Astrocyte (in vitro differentiated cells and primary cell): ENCODE results near the gene KIF1A. TPM values are rescaled to one million over a fixed set of nuclear protein-coding genes. Genes with fewer than 3 reads are reported as not detected.
A peak's percentile ranks its signal among the peaks of the same experiment; 100 is the strongest.
"Not testable (repeated sequence)": the region's sequence is repeated elsewhere in the genome, so short reads cannot be mapped to it uniquely, and the experiment has no call there.

Experiments used
- DNase-seq: peaks from one replicate; pipeline ENCODE4 v3.0.0-alpha.2; 2010; ENCODE audit warnings: low read depth
- FAIRE-seq: peaks from 2 replicates; lab custom pipeline; 2011; peaks lifted over from hg19 to GRCh38; lab: Jason Lieb, UNC
- H2AFZ ChIP-seq: 2 replicates; pipeline ENCODE4 v1.6.0; 2012; ENCODE audit warnings: low read depth, low read length, inconsistent platforms
- H3K27ac ChIP-seq: 2 replicates; pipeline ENCODE4 v1.5.1; 2011; ENCODE audit warnings: low read depth, low read length, inconsistent platforms
- H3K27me3 ChIP-seq: 2 replicates; pipeline ENCODE4 v1.6.0; 2011; ENCODE audit warnings: low read length, inconsistent platforms; ENCODE audit not compliant: insufficient read depth
- H3K36me3 ChIP-seq: 2 replicates; pipeline ENCODE4 v1.5.1; 2011; ENCODE audit warnings: low read length, inconsistent platforms; ENCODE audit not compliant: insufficient read depth
- H3K4me1 ChIP-seq: 2 replicates; pipeline ENCODE4 v1.5.1; 2011; ENCODE audit warnings: low read length, inconsistent platforms; ENCODE audit not compliant: insufficient read depth
- H3K4me2 ChIP-seq: 2 replicates; pipeline ENCODE4 v1.6.0; 2012; ENCODE audit warnings: low read length, inconsistent platforms
- H3K4me3 ChIP-seq: 2 replicates; pipeline ENCODE4 v1.5.1; 2011; ENCODE audit warnings: low read depth, mild to moderate bottlenecking, low read length, inconsistent platforms; ENCODE audit not compliant: insufficient read depth
- H3K79me2 ChIP-seq: 2 replicates; pipeline ENCODE4 v1.6.0; 2012; ENCODE audit warnings: mild to moderate bottlenecking, low read length, inconsistent platforms; ENCODE audit not compliant: insufficient read depth
- H3K9ac ChIP-seq: 2 replicates; pipeline ENCODE4 v1.6.0; 2012; ENCODE audit warnings: mild to moderate bottlenecking, low read length, inconsistent platforms
- H3K9me3 ChIP-seq: 2 replicates; pipeline ENCODE4 v1.5.1; 2012; ENCODE audit warnings: low read depth, mild to moderate bottlenecking, low read length, inconsistent platforms; ENCODE audit not compliant: insufficient read depth
- H4K20me1 ChIP-seq: 2 replicates; pipeline ENCODE4 v1.6.0; 2012; ENCODE audit warnings: low read length, inconsistent platforms; ENCODE audit not compliant: insufficient read depth
- H3K27ac Mint-ChIP-seq: one replicate; pipeline ENCODE4 v1.8.0; 2021; ENCODE audit warnings: mild to moderate bottlenecking, mixed read lengths; ENCODE audit not compliant: unreplicated experiment
- H3K27me3 Mint-ChIP-seq: one replicate; pipeline ENCODE4 v1.8.0; 2021; ENCODE audit warnings: low read depth, mixed read lengths; ENCODE audit not compliant: unreplicated experiment
- H3K36me3 Mint-ChIP-seq: one replicate; pipeline ENCODE4 v1.8.0; 2021; ENCODE audit warnings: low read depth, mixed read lengths; ENCODE audit not compliant: unreplicated experiment
- H3K4me1 Mint-ChIP-seq: one replicate; pipeline ENCODE4 v1.8.0; 2021; ENCODE audit warnings: low read depth, mixed read lengths; ENCODE audit not compliant: unreplicated experiment
- H3K4me3 Mint-ChIP-seq: one replicate; pipeline ENCODE4 v1.8.0; 2021; ENCODE audit warnings: mild to moderate bottlenecking, moderate library complexity, mixed read lengths; ENCODE audit not compliant: unreplicated experiment
- H3K9me3 Mint-ChIP-seq: one replicate; pipeline ENCODE4 v1.8.0; 2021; ENCODE audit warnings: mild to moderate bottlenecking, mixed read lengths; ENCODE audit not compliant: unreplicated experiment
- EZH2 ChIP-seq: IDR thresholded peaks from 2 replicates; pipeline ENCODE4 v1.6.1; 2012; ENCODE audit warnings: mild to moderate bottlenecking, low read length, inconsistent platforms; ENCODE audit not compliant: insufficient read depth
- total RNA-seq: library from RNA; stranded (reverse); gene quantifications from 2 replicates; pipeline ENCODE4 v1.2.1, GENCODE V29; 2021
- TF ChIP-seq, protein P1 (sequence below): IDR thresholded peaks from 2 replicates; pipeline ENCODE4 v1.5.1; 2011; ENCODE audit warnings: low read depth, mild to moderate bottlenecking, inconsistent platforms, low read length, moderate library complexity; ENCODE audit not compliant: insufficient read depth

KIF1A gene
- total RNA-seq, 1 donor from 2014 or later: 51.2 TPM

DNA sequence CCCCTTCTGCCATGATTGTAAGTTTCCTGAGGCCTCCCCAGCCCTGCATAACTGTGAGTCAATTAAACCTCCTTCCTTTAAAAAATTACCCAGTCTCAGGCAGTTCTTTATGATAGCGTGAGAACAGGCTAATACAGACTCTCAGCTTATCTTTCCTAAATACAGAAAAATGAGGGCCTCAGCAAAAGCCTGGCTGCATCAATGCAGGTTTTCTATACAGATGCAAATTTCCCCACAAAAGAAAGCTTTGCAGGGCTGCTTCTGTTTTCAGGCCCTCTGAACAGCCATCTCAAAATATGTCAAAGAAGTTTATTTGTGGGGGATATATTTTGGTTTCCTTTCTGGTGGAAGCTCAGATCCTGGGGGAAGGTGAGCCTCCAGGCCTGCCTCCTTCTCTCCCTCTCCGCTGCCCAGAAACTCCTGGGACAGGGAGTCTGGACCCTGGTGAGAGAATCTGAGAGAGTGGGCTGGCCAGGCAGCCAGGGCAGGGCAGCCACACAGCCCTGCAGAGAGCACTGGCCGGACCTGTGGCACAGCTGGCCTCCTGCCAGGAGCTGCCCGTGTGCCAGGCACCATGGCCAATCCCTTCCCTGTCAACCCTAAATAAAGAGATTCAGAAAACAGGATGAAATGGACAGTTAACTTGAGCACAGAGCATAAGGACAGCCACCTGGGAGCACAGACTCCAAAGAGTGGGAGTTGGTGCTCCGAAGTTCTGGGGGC is 27.0 kb upstream of the KIF1A start:
- Histone ChIP-seq H3K36me3 (no peaks in the 10 kb centered on the region), H3K79me2 (no peaks in the 10 kb centered on the region), H3K27me3 (peaks cover 7% of the 10 kb centered on the region), H4K20me1 (no peaks in the 10 kb centered on the region), H3K9ac (no peak overlapping the region), H3K9me3 (no peaks in the 10 kb centered on the region), H3K4me3 (no peak overlapping the region), H3K27ac (no peak overlapping the region), H2AFZ (no peak overlapping the region), H3K4me2 (no peak overlapping the region), H3K4me1 (no peaks in the 10 kb centered on the region)
- TF ChIP-seq EZH2: no peak
- TF ChIP-seq, protein P1, sequence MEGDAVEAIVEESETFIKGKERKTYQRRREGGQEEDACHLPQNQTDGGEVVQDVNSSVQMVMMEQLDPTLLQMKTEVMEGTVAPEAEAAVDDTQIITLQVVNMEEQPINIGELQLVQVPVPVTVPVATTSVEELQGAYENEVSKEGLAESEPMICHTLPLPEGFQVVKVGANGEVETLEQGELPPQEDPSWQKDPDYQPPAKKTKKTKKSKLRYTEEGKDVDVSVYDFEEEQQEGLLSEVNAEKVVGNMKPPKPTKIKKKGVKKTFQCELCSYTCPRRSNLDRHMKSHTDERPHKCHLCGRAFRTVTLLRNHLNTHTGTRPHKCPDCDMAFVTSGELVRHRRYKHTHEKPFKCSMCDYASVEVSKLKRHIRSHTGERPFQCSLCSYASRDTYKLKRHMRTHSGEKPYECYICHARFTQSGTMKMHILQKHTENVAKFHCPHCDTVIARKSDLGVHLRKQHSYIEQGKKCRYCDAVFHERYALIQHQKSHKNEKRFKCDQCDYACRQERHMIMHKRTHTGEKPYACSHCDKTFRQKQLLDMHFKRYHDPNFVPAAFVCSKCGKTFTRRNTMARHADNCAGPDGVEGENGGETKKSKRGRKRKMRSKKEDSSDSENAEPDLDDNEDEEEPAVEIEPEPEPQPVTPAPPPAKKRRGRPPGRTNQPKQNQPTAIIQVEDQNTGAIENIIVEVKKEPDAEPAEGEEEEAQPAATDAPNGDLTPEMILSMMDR: no peak
- H3K36me3 Mint-ChIP-seq: peaks cover 2% of the 10 kb centered on the region
- no peak overlapping the region for H3K27ac Mint-ChIP-seq
- DNase-seq: no peak
- FAIRE-seq: no peak
- H3K27me3 Mint-ChIP-seq: peaks cover 39% of the 10 kb centered on the region
- H3K4me1 Mint-ChIP-seq: no peaks in the 10 kb centered on the region
- peaks cover 7% of the 10 kb centered on the region for H3K9me3 Mint-ChIP-seq
- no peak overlapping the region for H3K4me3 Mint-ChIP-seq

DNA sequence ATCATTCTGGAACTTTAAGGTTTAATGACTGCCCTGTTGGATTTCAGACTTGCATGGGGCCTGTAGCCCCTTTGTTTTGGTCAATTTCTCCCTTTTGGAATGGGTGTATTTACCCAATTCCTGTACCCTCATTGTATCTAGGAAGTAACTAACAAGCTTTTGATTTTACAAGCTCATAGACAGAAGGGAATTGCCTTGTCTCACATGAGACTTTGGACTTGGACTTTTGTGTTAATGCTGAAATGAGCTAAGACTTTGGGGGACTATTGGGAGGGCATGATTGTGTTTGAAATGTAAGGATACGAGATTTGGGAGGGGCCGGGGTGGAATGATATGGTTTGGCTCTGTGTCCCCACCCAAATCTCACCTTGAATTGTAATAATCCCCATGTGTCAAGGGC is 26.3 kb upstream of the KIF1A start:
- not testable (repeated sequence) for H3K27ac Mint-ChIP-seq, H3K36me3 ChIP-seq, DNase-seq, H3K79me2 ChIP-seq, H3K4me3 Mint-ChIP-seq, FAIRE-seq, H3K9me3 Mint-ChIP-seq, H3K9me3 ChIP-seq, H3K36me3 Mint-ChIP-seq, H3K4me3 ChIP-seq, H3K4me1 Mint-ChIP-seq, H3K4me1 ChIP-seq, H4K20me1 ChIP-seq, H3K27me3 ChIP-seq, H3K27ac ChIP-seq, H2AFZ ChIP-seq, H3K4me2 ChIP-seq, H3K9ac ChIP-seq
- H3K27me3 Mint-ChIP-seq: peaks cover 39% of the 10 kb centered on the region

DNA sequence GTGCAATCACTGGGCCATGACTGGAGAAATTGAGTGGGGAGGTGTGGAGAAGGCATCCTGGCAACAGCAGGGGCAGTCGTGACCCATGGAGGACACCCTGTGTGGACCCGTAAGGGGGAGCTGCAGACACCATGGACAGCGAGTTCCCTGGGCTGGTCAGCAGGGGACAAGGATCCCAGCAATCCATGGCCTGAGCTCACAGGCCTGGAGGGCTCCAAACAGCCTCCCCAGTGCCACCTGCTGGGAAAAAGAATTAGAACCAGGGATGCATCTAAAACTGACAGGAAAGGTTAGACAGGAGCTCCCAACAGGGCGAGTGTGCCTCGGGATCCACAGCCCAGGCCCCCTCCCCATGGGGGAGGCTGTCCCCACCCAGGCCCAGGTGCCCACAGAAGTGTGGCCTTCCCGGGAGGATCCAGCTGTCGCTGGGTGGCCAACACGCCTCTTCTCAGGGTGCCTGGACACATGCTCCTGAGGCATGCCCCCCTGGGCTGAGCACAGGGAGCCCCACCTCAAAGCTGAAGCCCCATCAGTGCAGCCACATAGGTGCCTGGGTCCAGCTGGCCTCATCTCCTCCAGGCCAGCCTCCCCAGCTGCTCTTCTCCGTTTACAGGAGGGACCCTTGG is 20.5 kb upstream of the KIF1A start:
- peaks cover 31% of the 10 kb centered on the region for H3K27me3 Mint-ChIP-seq
- H2AFZ ChIP-seq: no peak overlapping the region

More for the DNA sequence above, 20.5 kb upstream of the KIF1A start:
- Histone ChIP-seq H3K36me3 (no peaks in the 10 kb centered on the region), H3K4me2 (no peak overlapping the region), H3K27ac (no peak overlapping the region), H3K4me1 (peaks cover 5% of the 10 kb centered on the region), H3K27me3 (peaks cover 12% of the 10 kb centered on the region), H3K4me3 (no peak overlapping the region), H3K9me3 (no peaks in the 10 kb centered on the region), H3K79me2 (no peaks in the 10 kb centered on the region), H4K20me1 (no peaks in the 10 kb centered on the region), H3K9ac (no peak overlapping the region)
- TF ChIP-seq, protein P1: peak; percentile 58
- TF ChIP-seq EZH2: no peak
- Mint-ChIP-seq H3K4me1 (no peaks in the 10 kb centered on the region), H3K36me3 (no peaks in the 10 kb centered on the region), H3K9me3 (peaks cover 3% of the 10 kb centered on the region), H3K27ac (no peak overlapping the region), H3K4me3 (no peak overlapping the region)
- DNase-seq (peak; percentile 39), FAIRE-seq (no peak)
